ENCODE data around the gene NR6A1. TPM values are rescaled to one million over a fixed set of nuclear protein-coding genes. Genes with fewer than 3 reads are reported as not detected.

NR6A1 gene
- total RNA-seq, 1 donor = 0.36 TPM

- peaks cover 50% of the 10 kb centered on the region for H3K27me3 ChIP-seq (ENCODE audit: insufficient read depth, low read length)
- no peak for TF ChIP-seq CTCF (IDR thresholded peaks at IDR 0.05; ENCODE audit: extremely low read depth, low read depth, low read length)
- DNase-seq (ENCODE audit: insufficient read length, low spot score, missing footprints) = no peak
Observed at GRCh38 chr9:124483481-124483880, 287.6 kb downstream of the NR6A1 start.

GRCh38 chr9:124482431-124483031 is 288.6 kb downstream of the NR6A1 start:
- no peak for DNase-seq (ENCODE audit: insufficient read length, low spot score, missing footprints)
- H3K27me3 ChIP-seq (ENCODE audit: insufficient read depth, low read length) = peaks cover 48% of the 10 kb centered on the region
- no peak overlapping the region for H2AFZ ChIP-seq (ENCODE audit: low read length)
- no peak for TF ChIP-seq CTCF (IDR thresholded peaks at IDR 0.05; ENCODE audit: extremely low read depth, low read depth, low read length)
- H4K20me1 ChIP-seq (ENCODE audit: insufficient read depth, low read length) = peaks cover 4% of the 10 kb centered on the region
- H3K27ac ChIP-seq (ENCODE audit: low read depth, low read length) = no peak overlapping the region
- no peaks in the 10 kb centered on the region for H3K79me2 ChIP-seq (ENCODE audit: insufficient read depth, low read length)
- H3K4me2 ChIP-seq (ENCODE audit: insufficient read depth, low read length) = no peak overlapping the region
- no peaks in the 10 kb centered on the region for H3K4me1 ChIP-seq (ENCODE audit: insufficient read depth, low read length)
- no peak overlapping the region for H3K4me3 ChIP-seq (ENCODE audit: insufficient read depth, low read length)
- H3K9me3 ChIP-seq (ENCODE audit: low read depth, low read length) = no peaks in the 10 kb centered on the region
- no peaks in the 10 kb centered on the region for H3K36me3 ChIP-seq (ENCODE audit: insufficient read depth, low read length)

More at GRCh38 chr9:124483481-124483880, 287.6 kb downstream of the NR6A1 start:
- H3K27ac ChIP-seq (ENCODE audit: low read depth, low read length) = no peak overlapping the region
- H3K79me2 ChIP-seq (ENCODE audit: insufficient read depth, low read length) = no peaks in the 10 kb centered on the region
- H4K20me1 ChIP-seq (ENCODE audit: insufficient read depth, low read length) = peaks cover 4% of the 10 kb centered on the region
- H3K36me3 ChIP-seq (ENCODE audit: insufficient read depth, low read length) = no peaks in the 10 kb centered on the region
- no peaks in the 10 kb centered on the region for H3K9me3 ChIP-seq (ENCODE audit: low read depth, low read length)
- no peak overlapping the region for H3K4me3 ChIP-seq (ENCODE audit: insufficient read depth, low read length)
- H2AFZ ChIP-seq (ENCODE audit: low read length) = no peak overlapping the region
- H3K4me2 ChIP-seq (ENCODE audit: insufficient read depth, low read length) = no peak overlapping the region
- H3K4me1 ChIP-seq (ENCODE audit: insufficient read depth, low read length) = no peaks in the 10 kb centered on the region

GRCh38 chr9:124481115-124481514 is 290.0 kb downstream of the NR6A1 start:
- TF ChIP-seq CTCF (IDR thresholded peaks at IDR 0.05; ENCODE audit: extremely low read depth, low read depth, low read length) = no peak
- Histone ChIP-seq H3K79me2 (ENCODE audit: insufficient read depth, low read length) (no peaks in the 10 kb centered on the region), H4K20me1 (ENCODE audit: insufficient read depth, low read length) (peaks cover 4% of the 10 kb centered on the region), H3K27ac (ENCODE audit: low read depth, low read length) (no peak overlapping the region), H3K4me2 (ENCODE audit: insufficient read depth, low read length) (no peak overlapping the region), H3K4me3 (ENCODE audit: insufficient read depth, low read length) (no peak overlapping the region), H3K36me3 (ENCODE audit: insufficient read depth, low read length) (no peaks in the 10 kb centered on the region), H3K4me1 (ENCODE audit: insufficient read depth, low read length) (no peaks in the 10 kb centered on the region), H2AFZ (ENCODE audit: low read length) (no peak overlapping the region), H3K9me3 (ENCODE audit: low read depth, low read length) (no peaks in the 10 kb centered on the region), H3K27me3 (ENCODE audit: insufficient read depth, low read length) (peaks cover 38% of the 10 kb centered on the region)
- no peak for DNase-seq (ENCODE audit: insufficient read length, low spot score, missing footprints)

- Histone ChIP-seq H3K4me1 (ENCODE audit: insufficient read depth, low read length) (no peaks in the 10 kb centered on the region), H2AFZ (ENCODE audit: low read length) (no peak overlapping the region), H3K4me2 (ENCODE audit: insufficient read depth, low read length) (no peak overlapping the region), H3K4me3 (ENCODE audit: insufficient read depth, low read length) (no peak overlapping the region), H3K27ac (ENCODE audit: low read depth, low read length) (no peak overlapping the region), H4K20me1 (ENCODE audit: insufficient read depth, low read length) (peaks cover 4% of the 10 kb centered on the region), H3K79me2 (ENCODE audit: insufficient read depth, low read length) (no peaks in the 10 kb centered on the region), H3K27me3 (ENCODE audit: insufficient read depth, low read length) (peaks cover 35% of the 10 kb centered on the region), H3K9me3 (ENCODE audit: low read depth, low read length) (no peaks in the 10 kb centered on the region), H3K36me3 (ENCODE audit: insufficient read depth, low read length) (no peaks in the 10 kb centered on the region)
- peak; percentile 98 for DNase-seq (ENCODE audit: insufficient read length, low spot score, missing footprints)
- TF ChIP-seq CTCF (IDR thresholded peaks at IDR 0.05; ENCODE audit: extremely low read depth, low read depth, low read length) = peak; percentile 45
Observed at GRCh38 chr9:124480621-124480981, 290.5 kb downstream of the NR6A1 start.

Data from osteoblast (primary cell).